Measurements from ENCODE around the gene RRAS.
A peak's percentile ranks its signal among the peaks of the same experiment; 100 is the strongest.

The RRAS gene

DNA sequence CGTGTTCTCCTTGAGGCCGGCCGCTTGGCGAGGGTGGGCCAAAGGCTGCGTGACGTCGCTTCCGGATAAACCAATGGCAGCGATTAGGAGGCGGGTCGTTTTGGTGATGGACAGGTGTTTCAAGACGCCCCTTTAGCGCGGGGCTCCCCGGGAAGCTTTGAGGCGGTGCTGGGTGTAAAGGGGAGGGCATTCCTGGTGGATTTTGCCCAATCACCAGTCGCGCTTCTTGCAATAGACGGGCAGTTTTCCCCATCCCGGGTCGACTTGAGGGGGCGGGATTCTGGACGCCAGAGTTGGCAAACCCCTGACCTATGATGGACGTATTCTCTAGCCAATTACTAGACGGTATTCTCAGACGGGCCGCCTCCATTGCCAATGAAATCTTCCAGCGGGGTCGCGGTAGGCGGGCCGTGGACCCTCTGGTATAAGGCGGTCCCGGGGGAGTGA lies 36.9 kb upstream of the RRAS start:
- DNase-seq = peak; percentile 97

DNA sequence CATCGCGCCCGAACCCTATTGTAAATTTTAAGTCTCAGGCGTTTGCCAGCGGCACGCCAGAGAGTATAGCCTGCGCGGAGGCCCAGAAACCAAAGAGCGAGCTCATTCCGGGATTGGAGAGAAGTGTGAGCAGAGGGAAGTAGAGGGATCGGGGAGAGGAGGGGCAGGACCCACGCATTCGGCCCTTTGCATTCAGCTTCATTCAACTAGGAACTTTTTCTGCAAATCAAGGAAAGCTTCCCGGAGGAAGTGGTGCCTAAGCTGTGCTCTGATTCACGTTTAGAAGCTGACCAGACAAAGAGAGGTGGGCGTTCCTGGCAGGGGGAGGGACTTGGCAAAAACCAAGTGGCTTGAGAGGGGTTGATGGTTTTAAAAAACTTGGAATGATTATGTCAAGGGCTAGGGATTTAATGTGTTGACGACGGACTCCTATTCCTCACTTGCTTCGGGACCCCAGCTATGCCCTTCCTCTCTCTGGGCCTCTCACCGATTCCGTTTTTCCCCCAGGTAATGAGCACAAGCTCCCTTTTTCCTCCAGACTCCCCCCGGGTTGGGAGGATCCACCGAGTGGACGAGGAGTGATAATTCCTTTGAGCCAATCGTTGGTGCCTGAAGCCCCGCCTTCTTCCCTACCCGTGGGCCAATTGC lies 36.3 kb upstream of the RRAS start:
- peak; percentile 45 for DNase-seq

DNA sequence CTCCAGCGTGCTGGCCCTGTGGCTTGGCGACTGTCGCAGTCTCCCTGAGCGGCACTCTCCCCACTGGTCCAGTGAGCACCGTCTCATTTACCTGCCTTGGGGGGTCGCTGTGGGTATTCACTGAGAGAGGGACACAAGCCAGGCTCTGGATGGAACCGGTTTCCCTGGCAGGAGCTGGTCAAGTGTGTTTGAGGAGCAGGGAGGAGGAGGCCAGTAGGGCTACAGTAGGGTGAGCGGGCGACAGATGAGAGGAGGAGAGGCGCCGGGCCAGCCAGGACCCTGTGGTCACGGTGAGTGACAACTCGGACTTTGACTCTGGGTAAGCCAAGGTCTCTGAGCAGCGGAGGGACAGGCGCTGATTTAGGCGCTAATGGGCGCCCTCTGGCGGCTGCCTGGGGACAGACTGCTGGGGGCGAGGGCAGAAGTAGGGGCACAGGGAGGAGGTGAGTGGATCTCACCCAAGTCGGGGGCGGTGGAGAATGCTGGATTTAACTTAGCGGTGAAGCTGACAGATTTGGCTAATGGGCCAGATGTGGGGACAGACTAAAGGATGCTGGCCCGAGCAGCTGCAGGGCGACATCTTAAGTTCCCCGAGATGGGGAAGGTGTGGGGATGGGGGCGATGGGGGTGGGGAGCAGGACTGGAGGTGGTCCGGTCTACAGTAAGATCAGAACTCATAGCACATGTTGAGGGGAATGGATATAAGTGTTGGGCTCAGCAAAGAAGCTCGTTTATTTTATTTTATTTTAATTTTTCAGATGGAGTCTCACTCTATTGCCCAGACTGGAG lies 32.4 kb upstream of the RRAS start:
- DNase-seq = peak; percentile 80

DNA sequence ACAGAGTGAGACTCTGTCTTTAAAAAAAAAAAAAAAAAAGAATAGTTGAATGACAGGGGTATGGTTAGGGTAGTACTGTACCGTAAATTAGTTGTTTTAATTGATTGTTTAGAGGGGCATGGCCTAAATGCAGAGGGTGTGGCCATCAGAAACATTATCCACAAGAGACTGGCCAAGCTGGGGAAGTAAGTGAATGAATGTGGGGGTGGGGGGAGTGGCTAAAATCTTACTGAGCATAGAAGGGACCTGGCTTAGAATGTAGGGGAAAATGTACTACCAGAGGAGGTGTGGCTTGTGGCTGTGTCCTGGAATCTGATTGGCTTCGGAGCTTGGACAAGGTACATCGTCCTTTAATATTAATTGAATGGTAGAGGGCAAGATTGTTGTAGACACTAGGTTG lies 29.6 kb upstream of the RRAS start:
- no peak for DNase-seq

DNA sequence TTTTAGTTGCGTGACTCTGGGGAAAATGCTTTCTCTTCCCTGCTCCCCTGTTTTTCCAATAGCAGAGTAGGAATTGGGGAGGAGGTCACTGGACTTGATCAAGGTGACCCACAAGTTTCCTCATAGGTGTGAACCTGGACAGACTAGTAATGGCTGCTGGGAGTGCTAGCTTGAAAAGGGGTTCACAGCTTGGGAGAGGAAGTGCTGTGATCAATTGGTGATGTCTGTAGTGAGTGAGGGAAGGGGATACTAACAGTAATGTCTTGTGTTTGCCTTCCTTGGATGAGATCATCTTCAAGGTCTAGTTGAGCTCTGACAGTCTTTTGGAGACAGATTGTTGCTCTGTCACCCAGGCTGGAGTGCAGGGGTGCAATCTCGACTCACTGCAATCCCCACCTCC lies 27.5 kb upstream of the RRAS start:
- DNase-seq = no peak

DNA sequence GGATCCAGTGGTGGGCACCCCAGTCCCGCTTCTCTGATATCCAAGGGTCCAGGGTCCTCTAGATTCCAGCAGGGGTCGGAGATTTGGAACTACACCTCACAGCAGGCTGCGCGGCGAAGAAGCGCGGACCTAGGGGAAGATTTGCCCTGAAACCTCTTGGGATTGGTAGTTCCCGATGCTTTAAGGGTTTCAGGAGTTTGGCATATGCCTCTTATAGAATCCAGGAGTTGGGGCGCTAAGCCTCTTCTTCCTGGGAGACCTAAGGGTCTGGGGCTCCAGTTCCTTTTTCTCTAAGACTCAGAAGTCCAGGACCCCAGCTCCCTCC lies 26.1 kb upstream of the RRAS start:
- DNase-seq = no peak

DNA sequence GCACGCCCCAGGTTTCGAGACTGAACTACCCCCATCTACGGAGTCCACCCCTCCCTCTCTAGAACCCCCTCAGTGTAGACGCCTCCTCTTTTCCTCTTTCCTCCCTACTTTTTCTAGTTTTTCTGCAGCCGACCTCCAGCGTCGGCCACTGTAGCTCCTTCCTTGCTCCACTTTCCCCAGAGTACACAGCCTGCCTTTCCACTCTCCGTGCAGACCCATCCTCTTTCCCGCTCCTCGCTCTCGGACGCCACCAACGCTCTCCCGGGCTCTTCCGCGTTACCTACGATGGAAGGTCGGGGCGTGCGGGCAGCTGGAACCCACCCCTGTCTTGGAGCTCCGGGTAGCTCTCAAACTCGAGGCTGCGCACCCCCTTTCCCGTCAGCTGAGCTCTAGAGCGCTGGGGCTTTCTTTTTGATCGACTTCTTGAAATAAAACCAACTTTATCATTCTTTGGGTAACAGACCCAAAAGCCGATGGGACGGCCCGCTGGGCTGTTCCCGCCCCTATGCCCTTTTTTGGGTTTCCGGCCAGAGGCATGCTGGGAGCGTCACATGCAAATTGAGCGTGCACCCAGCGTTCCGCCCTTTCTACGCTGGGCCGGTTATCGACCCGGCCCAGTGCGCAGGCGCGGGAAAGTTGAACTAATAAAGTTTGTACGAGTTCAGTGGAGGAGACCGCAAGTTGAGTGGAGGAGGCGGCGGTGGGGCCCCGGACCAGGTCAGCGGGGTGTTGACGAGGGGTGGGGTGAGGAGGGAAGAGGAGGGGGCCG lies 25.6 kb upstream of the RRAS start, which contains the start of the genes BCL2L12 and IRF3:
Gene BCL2L12, plus strand, starts transcription at position 583 of the 769 bp plus-strand sequence. CDS start 760 bp downstream, outside the sequence.
Gene IRF3, minus strand, starts transcription at position 507 of the 769 bp plus-strand sequence. CDS start 1,019 bp downstream, outside the sequence.
- peak; percentile 100 for DNase-seq

DNA sequence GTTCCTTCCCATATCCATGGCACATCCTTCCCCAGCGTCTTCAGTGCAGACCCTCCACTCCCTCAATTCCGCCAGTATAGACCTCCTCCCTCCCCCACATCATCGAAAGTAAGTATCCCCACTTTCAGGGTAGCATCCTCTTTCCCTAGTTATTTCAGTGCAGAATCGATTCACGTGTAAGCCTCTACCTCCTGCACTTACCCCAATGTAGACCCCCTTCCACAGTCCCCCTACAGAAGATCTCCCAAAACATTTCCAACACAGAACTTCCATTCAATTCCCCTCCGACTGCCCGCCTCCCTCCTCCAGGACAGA lies 25.1 kb upstream of the RRAS start:
- DNase-seq = no peak

DNA sequence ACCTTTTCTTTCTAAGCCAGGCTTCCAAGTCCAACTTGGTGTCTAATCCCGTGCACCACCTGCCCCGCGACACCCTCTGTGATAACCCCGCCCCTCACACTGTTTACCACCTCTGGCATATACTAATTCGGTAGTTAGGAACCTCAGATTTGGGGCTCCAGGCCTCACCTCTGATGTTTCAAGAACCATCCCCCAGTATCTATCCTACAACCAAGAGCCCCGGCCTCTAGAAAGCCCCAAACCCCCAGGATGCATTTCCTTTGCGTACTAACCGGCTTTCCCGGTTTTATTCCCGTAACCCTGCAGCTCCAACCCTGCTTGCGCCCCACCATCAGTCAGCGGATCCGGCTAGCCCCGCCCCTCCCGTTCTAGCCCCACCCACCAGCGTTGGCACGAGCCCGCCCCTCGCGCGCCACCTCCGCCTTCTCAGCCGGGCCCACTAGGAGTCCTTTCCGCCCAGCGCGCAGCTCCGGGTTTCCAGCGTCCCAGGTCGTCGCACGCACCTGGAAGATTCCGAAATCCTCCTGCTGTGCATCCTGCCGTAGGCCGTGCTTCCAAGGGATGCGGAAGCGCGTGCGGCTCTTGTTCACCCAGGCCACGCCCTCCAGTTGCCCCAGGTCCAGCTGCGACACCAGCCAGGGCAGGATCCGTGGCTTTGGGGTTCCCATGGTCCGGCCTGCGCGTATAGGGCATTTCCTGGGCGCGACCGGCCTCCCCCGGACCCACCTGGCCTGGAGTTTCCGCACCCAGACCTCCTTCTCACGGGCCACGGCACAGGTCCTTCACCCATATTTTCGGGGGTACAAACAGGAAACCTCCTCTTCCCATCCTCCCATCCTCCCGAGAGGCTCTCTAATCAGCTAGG lies 24.5 kb upstream of the RRAS start:
- peak; percentile 88 for DNase-seq

DNA sequence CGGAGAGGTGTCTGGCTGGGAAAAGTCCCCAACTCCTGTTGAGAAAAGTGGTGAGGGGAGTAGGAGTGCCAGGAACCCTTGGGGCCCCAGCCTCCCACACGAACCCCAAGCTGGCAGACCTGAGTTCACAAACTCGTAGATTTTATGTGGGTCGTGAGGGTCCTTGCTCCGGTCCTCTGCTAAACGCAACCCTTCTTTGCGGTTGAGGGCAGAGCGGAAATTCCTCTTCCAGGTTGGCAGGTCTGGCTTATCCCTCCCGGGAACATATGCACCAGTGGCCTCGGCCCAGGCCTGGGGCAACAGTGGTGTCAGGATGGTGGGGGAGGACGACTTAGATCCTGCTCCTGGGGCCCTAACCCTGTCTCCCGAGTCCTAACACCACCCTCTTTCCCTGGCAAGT lies 23.3 kb upstream of the RRAS start:
- DNase-seq = no peak

DNA sequence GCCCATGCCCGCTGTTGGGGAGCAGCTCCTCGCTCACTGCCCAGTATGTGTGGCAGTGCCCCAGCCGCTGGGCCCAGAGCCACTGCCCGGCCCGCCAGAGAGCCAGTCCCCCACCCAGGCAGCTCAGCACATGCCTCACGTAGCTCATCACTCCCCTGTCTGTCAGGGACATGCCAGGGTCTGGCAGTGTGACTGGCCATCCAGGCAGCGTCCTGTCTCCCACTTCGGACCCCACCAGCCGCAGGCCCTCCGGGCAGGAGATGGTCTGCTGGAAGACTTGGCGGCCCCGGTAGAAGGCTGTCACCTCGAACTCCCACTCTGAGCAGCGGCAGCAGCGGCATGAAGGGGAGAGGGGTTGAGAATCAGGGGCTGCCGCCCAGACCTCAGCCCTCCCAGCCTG lies 22.1 kb upstream of the RRAS start:
- no peak for DNase-seq

DNA sequence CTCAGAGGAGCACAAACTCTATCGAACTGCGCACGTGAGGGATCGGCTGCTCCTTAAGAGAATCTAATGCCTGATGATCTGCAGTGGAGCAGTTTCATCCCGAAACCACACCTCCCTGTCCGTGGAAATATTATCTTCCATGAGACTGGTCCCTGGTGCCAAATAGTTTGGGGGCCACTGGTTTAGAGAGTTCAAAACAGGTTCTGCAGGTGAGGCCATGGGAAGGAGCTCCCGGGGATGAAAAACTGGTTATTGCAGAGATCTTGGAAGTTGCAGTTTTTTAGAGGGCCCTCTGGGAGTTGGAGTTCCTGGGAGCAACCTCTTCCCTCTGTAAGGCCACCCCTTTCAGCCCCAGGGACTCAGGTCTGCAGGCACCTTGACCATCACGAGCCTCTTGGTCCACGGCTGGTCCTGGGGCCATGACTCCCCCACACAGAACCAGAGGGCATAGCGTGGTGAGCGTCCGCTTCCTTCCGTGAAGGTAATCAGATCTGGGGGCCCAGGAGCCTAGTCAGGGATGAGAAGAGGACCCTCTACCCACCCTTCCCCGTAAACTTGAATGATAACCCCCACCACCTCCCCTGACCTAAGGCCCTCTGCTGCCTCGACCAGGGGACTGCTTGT lies 20.5 kb upstream of the RRAS start:
- DNase-seq = no peak

DNA sequence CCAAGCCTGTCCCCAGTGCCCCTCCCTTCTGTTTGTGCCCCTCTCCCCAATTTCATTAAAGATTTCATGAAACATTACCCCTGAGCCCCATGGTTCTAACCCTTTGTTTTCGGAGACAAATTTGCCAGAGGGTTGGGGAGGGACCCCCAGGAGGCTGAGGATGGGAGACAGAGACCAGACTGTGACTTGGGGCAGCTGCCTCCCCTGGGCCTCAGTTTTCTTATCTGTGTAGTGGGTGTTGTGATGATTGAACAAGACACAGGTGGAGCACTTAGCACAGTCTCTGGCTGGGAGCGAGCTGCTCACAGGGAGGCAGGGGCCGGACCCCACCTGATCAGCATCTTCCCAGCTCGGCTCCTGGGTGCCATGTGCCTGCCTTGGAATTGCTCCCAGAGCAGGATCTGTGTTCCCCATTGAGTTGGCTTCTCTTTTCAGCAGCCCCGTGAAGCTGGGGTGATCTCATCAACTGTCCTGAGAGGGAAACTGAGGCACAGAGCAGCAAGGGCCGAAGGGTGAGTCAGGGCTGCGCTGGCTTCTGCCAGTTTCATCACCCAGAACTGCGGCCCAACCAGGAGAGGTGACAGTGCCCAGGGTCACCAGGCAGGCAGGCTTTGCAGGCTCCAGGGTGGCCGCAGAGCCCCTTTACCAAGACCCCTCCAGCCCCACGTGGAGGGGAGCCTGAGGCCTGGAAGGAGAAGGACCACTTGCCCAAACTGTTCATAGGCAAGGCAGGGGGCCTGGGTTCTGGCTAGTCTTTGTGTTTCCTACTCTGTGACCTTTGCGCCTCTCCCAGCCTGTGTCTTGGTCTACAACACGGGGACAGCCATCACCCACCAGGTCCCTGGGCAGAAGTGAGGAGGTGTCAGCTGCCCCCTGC lies 18.9 kb upstream of the RRAS start:
- DNase-seq = no peak

DNA sequence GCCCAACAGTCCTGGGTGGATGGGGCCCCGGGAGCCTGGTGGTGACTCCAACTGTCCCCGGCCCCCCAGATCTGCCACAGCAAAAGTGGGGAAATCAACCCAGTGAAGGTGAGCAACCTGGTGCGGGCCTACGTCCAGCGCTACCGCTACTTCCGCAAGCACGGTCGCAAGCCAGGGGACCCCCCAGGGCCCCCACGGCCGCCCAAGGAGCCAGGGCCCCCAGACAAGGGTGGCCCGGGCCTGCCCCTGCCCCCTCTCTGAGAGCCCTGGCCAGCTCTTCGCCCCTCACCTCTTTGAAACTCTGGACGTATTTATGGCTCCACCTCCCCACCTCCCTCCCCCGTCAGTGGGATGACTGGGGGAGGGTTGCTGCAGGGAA lies 18.2 kb upstream of the RRAS start:
- no peak for DNase-seq

DNA sequence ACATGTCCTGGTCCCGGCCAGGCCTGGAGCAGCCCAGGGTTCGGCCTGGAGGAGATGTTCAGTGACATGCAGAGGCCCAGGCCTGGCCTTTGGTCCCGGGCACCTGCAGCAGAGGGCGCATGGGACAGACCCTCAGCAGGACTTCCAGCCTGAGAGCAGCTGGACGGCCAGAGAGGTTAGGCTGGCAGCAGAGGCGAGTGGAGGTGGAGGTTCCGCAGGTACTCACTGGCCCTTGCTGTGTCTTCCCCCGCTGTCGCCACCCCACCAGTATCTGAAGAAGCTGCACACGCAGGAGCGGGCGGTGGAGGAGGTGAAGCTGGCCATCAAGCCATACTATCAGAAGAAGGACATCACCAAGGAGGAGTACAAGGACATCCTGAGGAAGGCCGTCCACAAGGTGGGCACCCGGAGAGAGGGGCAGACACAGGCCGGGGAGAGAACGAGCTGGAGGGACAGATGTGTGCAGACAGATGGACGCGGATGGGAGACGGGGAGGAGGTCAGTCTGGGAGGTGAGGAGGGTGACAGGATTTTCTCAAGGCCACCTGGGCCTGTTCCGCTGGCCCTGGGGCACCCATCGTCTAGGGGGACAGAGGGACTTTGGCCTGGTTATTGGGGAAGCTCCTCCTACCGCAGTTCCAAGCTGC lies 17.7 kb upstream of the RRAS start:
- no peak for DNase-seq

DNA sequence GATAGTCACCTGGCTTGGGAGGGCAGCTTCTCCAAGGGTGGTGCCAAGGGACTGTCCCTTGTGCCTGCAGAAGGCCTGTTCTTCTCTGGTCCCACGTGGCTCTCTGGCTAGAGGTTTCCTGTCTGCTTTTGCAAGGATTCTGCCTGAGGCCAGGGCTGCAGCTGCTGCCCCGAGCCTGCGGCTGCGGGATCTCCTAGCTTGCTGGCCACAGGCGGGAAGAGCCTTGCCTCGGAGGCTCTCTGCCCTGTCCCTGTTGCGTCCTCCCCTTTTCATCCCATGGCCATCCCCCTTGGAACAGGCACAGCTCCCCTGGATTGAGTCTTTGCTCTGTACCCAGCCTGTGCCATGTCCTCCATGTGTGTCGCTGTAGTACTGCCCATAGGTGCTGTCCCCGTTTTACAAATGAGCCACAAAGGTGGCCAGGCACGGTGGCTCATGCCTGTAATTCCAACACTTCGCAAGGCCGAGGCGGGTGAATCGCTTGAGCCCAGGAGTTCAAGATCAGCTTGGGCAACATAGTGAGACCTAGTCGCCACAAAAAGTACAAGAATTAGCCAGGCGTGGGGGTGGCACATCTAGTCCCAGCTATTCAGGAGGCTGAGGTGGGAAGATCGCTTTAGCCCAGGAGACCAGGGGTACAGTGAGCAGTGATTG lies 16.6 kb upstream of the RRAS start:
- DNase-seq = no peak

DNA sequence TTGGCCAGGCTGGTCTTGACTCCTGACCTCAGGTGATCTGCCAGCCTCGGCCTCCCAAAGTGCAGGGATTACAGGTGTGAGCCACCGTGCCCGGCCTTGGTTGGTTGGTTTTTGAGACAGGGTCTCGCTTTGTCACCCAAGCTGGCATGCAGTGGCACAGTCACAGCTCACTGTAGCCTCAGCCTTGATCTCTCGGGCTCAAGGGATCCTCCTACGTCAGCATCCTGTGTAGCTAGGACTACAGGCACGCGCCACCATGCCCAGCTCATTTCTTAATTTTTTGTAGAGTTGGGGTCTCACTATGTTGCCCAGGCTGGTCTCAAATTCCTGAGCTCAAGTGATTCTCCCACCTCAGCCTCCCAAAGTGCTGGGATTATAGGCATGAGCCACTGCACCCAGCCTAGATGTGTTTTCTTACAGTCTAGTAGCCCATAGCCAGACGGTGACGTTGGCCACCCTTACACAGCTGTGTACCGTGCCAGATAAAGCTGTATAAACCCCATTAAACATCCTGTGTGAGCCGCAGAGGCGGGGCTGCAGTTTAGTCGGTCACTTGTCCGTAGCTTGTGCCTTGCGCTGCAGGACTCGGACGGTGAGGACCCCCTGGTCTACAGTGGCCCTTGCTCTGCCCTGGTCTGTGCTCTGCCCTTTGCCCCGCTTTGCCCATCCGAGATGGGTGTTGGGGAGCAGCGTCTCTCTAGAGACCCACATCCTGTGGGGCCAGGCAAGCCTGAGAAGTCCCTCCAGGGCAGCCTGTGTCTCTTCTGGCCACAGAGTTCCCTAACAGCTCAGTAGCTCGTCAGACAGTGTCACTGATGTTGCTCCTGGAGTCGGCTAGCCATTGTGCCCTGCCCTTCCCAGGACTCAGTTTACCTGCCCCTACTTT lies 15.9 kb upstream of the RRAS start:
- no peak for DNase-seq

DNA sequence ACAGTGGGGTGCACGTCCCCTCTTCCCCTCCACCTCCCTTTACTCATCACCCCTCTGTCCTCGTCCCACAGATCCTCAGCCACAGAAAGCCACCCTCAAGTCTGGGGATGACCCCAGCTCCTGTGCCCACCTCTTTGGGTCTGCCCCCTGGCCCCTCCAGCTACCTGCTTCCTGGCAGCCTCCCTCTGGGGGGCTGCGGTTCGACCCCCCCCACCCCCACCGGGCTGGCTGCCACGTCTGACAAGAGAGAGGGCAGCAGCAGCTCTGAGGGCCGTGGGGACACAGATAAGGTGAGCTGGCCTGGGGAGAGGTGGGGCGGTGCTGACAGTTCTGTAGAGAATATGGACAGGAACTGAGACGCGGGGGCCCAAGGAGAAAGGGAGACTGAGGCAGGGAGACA lies 14.6 kb upstream of the RRAS start:
- no peak for DNase-seq

DNA sequence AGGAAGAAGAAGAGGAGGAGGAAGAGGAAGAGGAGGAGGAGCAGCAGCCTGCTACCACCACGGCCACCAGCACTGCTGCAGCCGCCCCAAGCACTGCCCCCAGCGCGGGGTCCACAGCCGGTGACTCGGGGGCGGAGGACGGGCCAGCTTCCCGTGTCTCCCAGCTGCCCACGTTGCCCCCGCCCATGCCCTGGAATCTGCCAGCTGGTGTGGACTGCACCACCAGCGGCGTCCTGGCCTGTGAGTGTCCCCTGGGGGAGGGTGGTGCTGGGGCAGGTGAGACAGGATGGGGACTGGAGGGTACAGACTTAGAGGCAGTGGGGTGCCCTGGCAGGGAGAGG lies 13.5 kb upstream of the RRAS start:
- no peak for DNase-seq

Data from activated CD4-positive, CD25-positive, alpha-beta regulatory T cell treated with anti-CD3 and anti-CD28 coated beads, Interleukin-2, amount 50 U/mL, for 72 hours (primary cell).